DMS 273 (cell line): ENCODE measurements around the gene GATAD1.
"Not testable (repeated sequence)": the region's sequence is repeated elsewhere in the genome, so short reads cannot be mapped to it uniquely, and the experiment has no call there.

Experiments
- DNase-seq: peaks from one replicate; lab custom pipeline; 2025; ENCODE audit not compliant: unreplicated experiment; lab: John Stamatoyannopoulos, UW

The GATAD1 gene

GRCh38 chr7:92447345-92448204 lies at the start of gene GATAD1:
GATAD1 (plus strand) TSS chr7:92447482; CDS start chr7:92447730, 248 bp downstream.
- peak; percentile 96 for DNase-seq

- no peak for DNase-seq
Measured at GRCh38 chr7:92397542-92397941, 49.7 kb upstream of the GATAD1 start.

- DNase-seq: no peak
Measured at GRCh38 chr7:92400013-92400412, 47.3 kb upstream of the GATAD1 start.

GRCh38 chr7:92402920-92403759 lies 44.1 kb upstream of the GATAD1 start:
- no peak for DNase-seq

- DNase-seq: no peak
Measured at GRCh38 chr7:92403760-92404074, 43.6 kb upstream of the GATAD1 start.

- DNase-seq: peak; percentile 24
Measured at GRCh38 chr7:92404170-92404614, 43.1 kb upstream of the GATAD1 start.

GRCh38 chr7:92409357-92409756 lies 37.9 kb upstream of the GATAD1 start:
- no peak for DNase-seq

GRCh38 chr7:92410162-92410561 lies 37.1 kb upstream of the GATAD1 start:
- not testable (repeated sequence) for DNase-seq

- no peak for DNase-seq
Measured at GRCh38 chr7:92412745-92413144, 34.5 kb upstream of the GATAD1 start.

GRCh38 chr7:92413550-92413949 lies 33.7 kb upstream of the GATAD1 start:
- DNase-seq: no peak

GRCh38 chr7:92415225-92415624 lies 32.1 kb upstream of the GATAD1 start:
- no peak for DNase-seq

GRCh38 chr7:92417913-92418312 lies 29.4 kb upstream of the GATAD1 start:
- DNase-seq: peak; percentile 15

GRCh38 chr7:92421676-92422435 lies 25.4 kb upstream of the GATAD1 start:
- peak; percentile 51 for DNase-seq

- DNase-seq: no peak
Measured at GRCh38 chr7:92422926-92423325, 24.4 kb upstream of the GATAD1 start.

- no peak for DNase-seq
Measured at GRCh38 chr7:92423710-92424131, 23.6 kb upstream of the GATAD1 start.

GRCh38 chr7:92425311-92425947 lies 21.9 kb upstream of the GATAD1 start:
- peak; percentile 30 for DNase-seq

GRCh38 chr7:92427193-92427592 lies 20.1 kb upstream of the GATAD1 start:
- DNase-seq: no peak

GRCh38 chr7:92432299-92432946 lies 14.9 kb upstream of the GATAD1 start:
- DNase-seq: no peak

GRCh38 chr7:92433019-92433418 lies 14.3 kb upstream of the GATAD1 start:
- DNase-seq: no peak

GRCh38 chr7:92435542-92435941 lies 11.7 kb upstream of the GATAD1 start:
- DNase-seq: no peak
